Lung (tissue), 12 donors: ENCODE results near the gene RPL28. TPM values are rescaled to one million over a fixed set of nuclear protein-coding genes. Genes with fewer than 3 reads are reported as not detected.

ENCODE experiments used
- ATAC-seq: fragments of 200-7000 bp; cut with Tn5 transposase; one replicate; pipeline ENCODE4 v1.9.1; 2020; ENCODE audit warnings: moderate number of reproducible peaks; ENCODE audit not compliant: insufficient read depth, low FRiP score
- DNase-seq, 3 donors: peaks; one replicate each; pipeline ENCODE4 v3.0.0-alpha.2; 2013 to 2017
- H3K27ac ChIP-seq, 2 donors: one replicate each; pipeline ENCODE4 v1.5.1; 2013; ENCODE audit warnings: mild to moderate bottlenecking in 2 of 2, moderate library complexity in 2 of 2, control low read depth in 1 of 2, inconsistent platforms in 1 of 2, low read depth in 1 of 2, low read length in 1 of 2
- H3K27me3 ChIP-seq, 3 donors: one replicate each; pipeline ENCODE4 v1.5.1; 2013; ENCODE audit warnings: low read length in 2 of 3; ENCODE audit not compliant: control insufficient read depth in 3 of 3, insufficient read depth in 3 of 3
- H3K36me3 ChIP-seq, 4 donors: one replicate each; pipeline ENCODE4 v1.5.1; 2013; ENCODE audit warnings: low read length in 4 of 4, mild to moderate bottlenecking in 1 of 4, moderate library complexity in 1 of 4; ENCODE audit not compliant: control insufficient read depth in 4 of 4, insufficient read depth in 4 of 4
- H3K4me1 ChIP-seq, 5 donors: one replicate each; pipeline ENCODE4 v1.5.1; 2013; ENCODE audit warnings: low read length in 5 of 5, mild to moderate bottlenecking in 2 of 5, moderate library complexity in 1 of 5; ENCODE audit not compliant: control insufficient read depth in 5 of 5, insufficient read depth in 5 of 5
- H3K4me3 ChIP-seq: one replicate; pipeline ENCODE4 v1.5.1; 2013; ENCODE audit warnings: mild to moderate bottlenecking, control low read depth, moderate library complexity
- H3K9ac ChIP-seq, 2 donors: one replicate each; pipeline ENCODE4 v1.5.1; 2013; ENCODE audit warnings: low read length in 2 of 2, control low read depth in 1 of 2; ENCODE audit not compliant: insufficient read depth in 1 of 2
- H3K9me3 ChIP-seq, 4 donors: one replicate each; pipeline ENCODE4 v1.5.1; 2013; ENCODE audit warnings: low read length in 3 of 4, mild to moderate bottlenecking in 1 of 4, moderate library complexity in 1 of 4; ENCODE audit not compliant: control insufficient read depth in 4 of 4, insufficient read depth in 3 of 4
- CTCF ChIP-seq: IDR thresholded peaks from 2 replicates; pipeline ENCODE4 v1.5.1; 2012; ENCODE audit warnings: mild to moderate bottlenecking; ENCODE audit errors: control extremely low read depth, extremely low read depth
- WGBS, 2 donors: extraction: QIAGEN DNeasy Blood & Tissue Kit; methylation state at CpG; one replicate each; pipeline ENCODE4 v1.1.7; 2013; 5-methylcytosine and 5-hydroxymethylcytosine counted together
- polyA plus RNA-seq, 2 donors: library from polyadenylated mRNA; stranded (reverse); fragments of 200-250 nt; gene quantifications; one replicate each; pipeline ENCODE4 v1.2.1, GENCODE V29; 2013
- total RNA-seq, 2 donors: library from RNA; depleted of rRNA in 1 of 2; stranded (reverse); fragments of >200 nt in 1 of 2; gene quantifications; one replicate each; pipeline ENCODE4 v1.2.1, GENCODE V29; 2014 to 2021
- donor health status: control.
- donor health status: control.
- donor health status: Bipolar disorder and iron deficiency.
- donor health status: healthy.
- donor health status: DM: yes; HTN: yes; CAD: no.

The RPL28 gene
- total and polyA plus RNA-seq, 4 donors, result 272 to 3,086 (median 1,601) TPM

DNA sequence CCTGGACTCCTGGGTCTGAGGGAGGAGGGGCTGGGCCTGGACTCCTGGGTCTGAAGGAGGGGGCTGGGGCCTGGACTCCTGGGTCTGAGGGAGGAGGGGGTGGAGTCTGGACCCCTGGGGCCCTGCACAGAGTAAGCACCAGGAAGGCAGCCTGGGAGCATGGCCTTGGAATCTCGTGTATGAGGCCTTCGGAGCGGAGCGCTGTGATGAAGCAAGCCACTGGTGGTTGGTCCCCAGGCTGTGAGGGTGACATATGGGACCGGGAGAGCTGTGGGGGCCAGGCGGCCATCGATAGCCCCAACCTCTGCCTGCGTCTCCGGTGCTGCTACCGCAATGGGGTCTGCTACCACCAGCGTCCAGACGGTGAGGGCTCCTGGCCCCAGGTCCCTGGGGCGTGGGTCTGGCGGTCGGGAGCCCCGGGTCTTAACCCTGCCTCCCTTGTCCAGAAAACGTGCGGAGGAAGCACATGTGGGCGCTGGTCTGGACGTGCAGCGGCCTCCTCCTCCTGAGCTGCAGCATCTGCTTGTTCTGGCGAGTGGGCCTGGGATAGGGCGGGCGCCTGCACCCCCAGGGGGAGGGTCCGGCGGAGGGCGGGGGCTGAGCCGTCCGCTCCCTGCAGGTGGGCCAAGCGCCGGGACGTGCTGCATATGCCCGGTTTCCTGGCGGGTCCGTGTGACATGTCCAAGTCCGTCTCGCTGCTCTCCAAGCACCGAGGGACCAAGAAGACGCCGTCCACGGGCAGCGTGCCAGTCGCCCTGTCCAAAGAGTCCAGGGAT lies 8.2 kb upstream of the RPL28 start:
- peaks cover 2 to 20% (median 3%) of the 10 kb centered on the region in 3 donors for H3K27me3 ChIP-seq
- ATAC-seq (no peak), DNase-seq (peak in 1 of 3 donors; percentile 38)
- no peak overlapping the region for H3K4me3 ChIP-seq
- 29 to 40% methylated on average over 41 to 43 of the region's 43 CpGs for WGBS, 2 donors
- no peak for TF ChIP-seq CTCF
- peaks cover 0 to 21% (median 2%) of the 10 kb centered on the region in 5 donors for H3K4me1 ChIP-seq
- H3K9ac ChIP-seq, result no peak overlapping the region
- H3K27ac ChIP-seq, result no peak overlapping the region
- H3K9me3 ChIP-seq, result peaks cover 0 to 2% (median 0%) of the 10 kb centered on the region in 4 donors
- H3K36me3 ChIP-seq, result no peaks in the 10 kb centered on the region

DNA sequence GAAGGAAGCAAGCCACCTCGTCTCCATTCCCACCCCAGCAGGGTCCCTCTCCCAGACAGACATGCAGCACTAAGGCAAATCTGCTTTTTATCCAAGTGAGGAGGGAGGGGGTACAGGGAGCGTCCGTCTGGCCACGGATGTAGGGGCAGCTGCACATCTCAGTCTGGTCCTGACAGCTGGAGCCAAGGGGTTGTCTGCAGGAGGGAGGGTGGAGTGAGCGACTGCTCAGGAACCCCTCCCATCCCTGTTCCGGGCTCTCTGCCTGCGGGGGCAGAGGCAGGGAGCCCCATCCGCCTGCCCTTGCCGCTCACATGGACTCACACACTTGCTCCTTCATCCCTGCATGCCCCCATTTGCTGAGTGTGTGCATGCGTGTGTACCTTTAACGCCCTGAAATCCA lies 6.6 kb upstream of the RPL28 start:
- Histone ChIP-seq H3K4me1 (peaks cover 0 to 16% (median 9%) of the 10 kb centered on the region in 5 donors), H3K9me3 (peaks cover 0 to 2% (median 0%) of the 10 kb centered on the region in 4 donors), H3K27me3 (peaks cover 0 to 20% (median 2%) of the 10 kb centered on the region in 3 donors), H3K27ac (no peak overlapping the region), H3K4me3 (no peak overlapping the region), H3K9ac (no peak overlapping the region), H3K36me3 (no peaks in the 10 kb centered on the region)
- DNase-seq (no peak), ATAC-seq (no peak)
- no peak for TF ChIP-seq CTCF
- 69 to 73% methylated on average over 11 of the region's 11 CpGs for WGBS, 2 donors

- no peak overlapping the region for H3K9ac ChIP-seq
- DNase-seq, result no peak
- peaks cover 0 to 2% (median 0%) of the 10 kb centered on the region in 4 donors for H3K9me3 ChIP-seq
- WGBS, 2 donors, result 96 to 98% methylated on average over 5 of the region's 5 CpGs
- H3K4me3 ChIP-seq, result no peak overlapping the region
- H3K36me3 ChIP-seq, result peaks cover 0 to 5% (median under 1%) of the 10 kb centered on the region in 4 donors
- H3K27me3 ChIP-seq, result peaks cover 0 to 11% (median 2%) of the 10 kb centered on the region in 3 donors
- H3K4me1 ChIP-seq, result peaks cover 2 to 29% (median 18%) of the 10 kb centered on the region in 5 donors
- no peak overlapping the region for H3K27ac ChIP-seq
- no peak for ATAC-seq
- no peak for TF ChIP-seq CTCF
Measured at GRCh38 chr19:55382013-55382412, 3.7 kb upstream of the RPL28 start.
